ENCODE results near the gene PTCD1. TPM values are rescaled to one million over a fixed set of nuclear protein-coding genes. Genes with fewer than 3 reads are reported as not detected.

PTCD1 gene
- total and polyA plus RNA-seq, 4 donors = 2.8 to 6.8 (median 3.9) TPM

DNA sequence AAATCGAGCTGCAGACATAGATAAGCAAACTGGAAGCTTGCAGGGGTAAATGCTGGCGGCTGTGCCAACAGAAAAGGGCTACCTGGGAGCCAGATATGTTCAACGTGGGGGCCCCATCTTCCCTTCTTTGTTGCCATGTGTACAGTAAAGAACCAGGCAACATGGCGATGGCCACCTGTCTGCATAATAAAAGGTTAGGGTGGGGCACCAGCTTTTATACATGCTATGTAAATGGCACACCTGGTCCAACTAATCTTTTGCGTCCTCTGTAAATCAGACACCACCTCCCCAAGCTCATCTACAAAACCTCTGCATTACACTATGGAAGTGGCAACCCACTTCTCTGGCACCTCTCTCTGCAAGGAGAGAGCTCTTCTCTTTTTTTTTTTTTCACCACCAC, 16.0 kb downstream of the PTCD1 start:
- Histone ChIP-seq H3K9me3 (ENCODE audit: control insufficient read depth in 4 of 4, insufficient read depth in 3 of 4, low read length in 3 of 4) (no peaks in the 10 kb centered on the region), H3K4me1 (ENCODE audit: control insufficient read depth in 5 of 5, insufficient read depth in 5 of 5, low read length in 5 of 5) (no peaks in the 10 kb centered on the region), H3K4me3 (no peak overlapping the region), H3K9ac (ENCODE audit: insufficient read depth in 1 of 2, low read length in 2 of 2) (no peak overlapping the region), H3K27ac (ENCODE audit: low read depth in 1 of 2, low read length in 1 of 2) (no peak overlapping the region), H3K27me3 (ENCODE audit: control insufficient read depth in 3 of 3, insufficient read depth in 3 of 3, low read length in 2 of 3) (no peaks in the 10 kb centered on the region), H3K36me3 (ENCODE audit: control insufficient read depth in 4 of 4, insufficient read depth in 4 of 4, low read length in 4 of 4) (peaks cover 7 to 57% (median 31%) of the 10 kb centered on the region in 4 donors)
- WGBS, 2 donors = 85 to 91% methylated on average over 5 of the region's 5 CpGs
- DNase-seq = no peak
- ATAC-seq (ENCODE audit: insufficient read depth, low FRiP score) = no peak
- TF ChIP-seq, protein P1, sequence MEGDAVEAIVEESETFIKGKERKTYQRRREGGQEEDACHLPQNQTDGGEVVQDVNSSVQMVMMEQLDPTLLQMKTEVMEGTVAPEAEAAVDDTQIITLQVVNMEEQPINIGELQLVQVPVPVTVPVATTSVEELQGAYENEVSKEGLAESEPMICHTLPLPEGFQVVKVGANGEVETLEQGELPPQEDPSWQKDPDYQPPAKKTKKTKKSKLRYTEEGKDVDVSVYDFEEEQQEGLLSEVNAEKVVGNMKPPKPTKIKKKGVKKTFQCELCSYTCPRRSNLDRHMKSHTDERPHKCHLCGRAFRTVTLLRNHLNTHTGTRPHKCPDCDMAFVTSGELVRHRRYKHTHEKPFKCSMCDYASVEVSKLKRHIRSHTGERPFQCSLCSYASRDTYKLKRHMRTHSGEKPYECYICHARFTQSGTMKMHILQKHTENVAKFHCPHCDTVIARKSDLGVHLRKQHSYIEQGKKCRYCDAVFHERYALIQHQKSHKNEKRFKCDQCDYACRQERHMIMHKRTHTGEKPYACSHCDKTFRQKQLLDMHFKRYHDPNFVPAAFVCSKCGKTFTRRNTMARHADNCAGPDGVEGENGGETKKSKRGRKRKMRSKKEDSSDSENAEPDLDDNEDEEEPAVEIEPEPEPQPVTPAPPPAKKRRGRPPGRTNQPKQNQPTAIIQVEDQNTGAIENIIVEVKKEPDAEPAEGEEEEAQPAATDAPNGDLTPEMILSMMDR (IDR thresholded peaks at IDR 0.05; ENCODE audit: control extremely low read depth, extremely low read depth) = no peak

DNA sequence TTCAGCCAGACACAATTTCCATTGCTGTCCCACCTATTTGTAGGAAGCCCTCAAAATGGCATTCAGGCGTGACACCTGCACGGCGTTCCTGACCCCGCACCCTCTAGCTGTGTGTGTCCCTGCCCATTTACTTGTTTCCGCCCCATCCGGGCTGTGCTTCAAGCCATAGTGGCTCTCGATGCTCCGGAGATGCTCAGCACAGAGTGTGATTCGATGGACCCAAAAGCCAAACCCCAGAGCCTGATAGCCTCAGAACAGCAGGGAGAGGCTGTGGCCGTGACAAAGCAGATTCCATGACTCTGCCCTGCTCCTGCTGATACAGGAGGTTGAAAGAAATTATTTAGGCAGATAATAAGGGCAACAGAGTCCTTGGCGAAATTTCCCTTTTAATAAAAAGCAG, 16.4 kb downstream of the PTCD1 start:
- Histone ChIP-seq H3K27me3 (ENCODE audit: control insufficient read depth in 3 of 3, insufficient read depth in 3 of 3, low read length in 2 of 3) (no peaks in the 10 kb centered on the region), H3K9me3 (ENCODE audit: control insufficient read depth in 4 of 4, insufficient read depth in 3 of 4, low read length in 3 of 4) (no peaks in the 10 kb centered on the region), H3K36me3 (ENCODE audit: control insufficient read depth in 4 of 4, insufficient read depth in 4 of 4, low read length in 4 of 4) (peaks cover 12 to 61% (median 35%) of the 10 kb centered on the region in 4 donors), H3K4me1 (ENCODE audit: control insufficient read depth in 5 of 5, insufficient read depth in 5 of 5, low read length in 5 of 5) (no peaks in the 10 kb centered on the region), H3K9ac (ENCODE audit: insufficient read depth in 1 of 2, low read length in 2 of 2) (no peak overlapping the region), H3K27ac (ENCODE audit: low read depth in 1 of 2, low read length in 1 of 2) (no peak overlapping the region), H3K4me3 (no peak overlapping the region)
- ATAC-seq (ENCODE audit: insufficient read depth, low FRiP score) = no peak
- no peak for DNase-seq
- 92 to 95% methylated on average over 11 of the region's 11 CpGs for WGBS, 2 donors
- TF ChIP-seq, protein P1 (IDR thresholded peaks at IDR 0.05; ENCODE audit: control extremely low read depth, extremely low read depth) = no peak

DNA sequence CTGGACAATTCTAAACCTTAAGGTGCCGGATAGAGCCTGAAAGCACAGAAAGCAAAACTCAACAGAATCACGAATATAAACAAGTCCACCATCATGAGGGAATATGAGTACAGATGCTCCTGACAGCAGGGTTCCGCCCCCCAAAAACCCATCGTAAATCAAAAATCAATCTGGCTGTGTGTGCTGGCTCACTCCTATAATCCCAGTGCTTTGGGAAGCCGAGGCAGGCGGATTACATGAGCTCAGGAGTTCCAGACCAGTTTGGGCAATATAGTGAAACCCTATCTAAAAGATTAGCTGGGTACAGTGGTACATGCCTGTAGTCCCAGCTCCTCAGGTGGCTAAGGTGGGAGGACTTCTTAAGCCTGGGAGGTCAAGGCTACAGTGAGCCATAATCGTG, 17.6 kb downstream of the PTCD1 start:
- Histone ChIP-seq H3K9ac (ENCODE audit: insufficient read depth in 1 of 2, low read length in 2 of 2) (no peak overlapping the region), H3K4me1 (ENCODE audit: control insufficient read depth in 5 of 5, insufficient read depth in 5 of 5, low read length in 5 of 5) (no peaks in the 10 kb centered on the region), H3K27ac (ENCODE audit: low read depth in 1 of 2, low read length in 1 of 2) (no peak overlapping the region), H3K36me3 (ENCODE audit: control insufficient read depth in 4 of 4, insufficient read depth in 4 of 4, low read length in 4 of 4) (peaks cover 17 to 64% (median 39%) of the 10 kb centered on the region in 4 donors), H3K4me3 (no peak overlapping the region), H3K27me3 (ENCODE audit: control insufficient read depth in 3 of 3, insufficient read depth in 3 of 3, low read length in 2 of 3) (no peaks in the 10 kb centered on the region), H3K9me3 (ENCODE audit: control insufficient read depth in 4 of 4, insufficient read depth in 3 of 4, low read length in 3 of 4) (no peaks in the 10 kb centered on the region)
- TF ChIP-seq, protein P1 (IDR thresholded peaks at IDR 0.05; ENCODE audit: control extremely low read depth, extremely low read depth) = no peak
- DNase-seq (no peak), ATAC-seq (ENCODE audit: insufficient read depth, low FRiP score) (no peak)
- 92 to 93% methylated on average over 7 of the region's 7 CpGs for WGBS, 2 donors

DNA sequence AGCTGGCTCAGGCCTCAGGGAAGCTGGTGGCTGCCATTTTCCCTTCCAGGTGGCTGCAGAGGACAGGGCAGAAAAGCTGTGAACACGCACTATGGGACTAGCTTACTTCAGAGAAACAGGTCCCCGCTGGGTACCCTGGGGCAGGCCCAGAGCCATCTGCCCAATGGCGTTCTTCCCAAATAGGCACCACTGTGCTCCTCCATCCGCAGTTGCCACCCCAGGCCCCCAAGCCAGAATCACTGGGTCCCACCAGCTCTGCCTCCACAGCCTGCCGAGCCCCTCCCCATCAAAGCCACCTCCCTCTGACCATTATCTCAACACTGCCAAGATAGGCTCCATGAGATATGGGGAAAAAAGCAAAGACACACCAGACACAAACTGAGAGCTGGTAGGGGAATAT, 18.4 kb downstream of the PTCD1 start:
- TF ChIP-seq, protein P1 (IDR thresholded peaks at IDR 0.05; ENCODE audit: control extremely low read depth, extremely low read depth) = no peak
- WGBS, 2 donors = 93 to 98% methylated on average over 5 of the region's 5 CpGs
- Histone ChIP-seq H3K4me1 (ENCODE audit: control insufficient read depth in 5 of 5, insufficient read depth in 5 of 5, low read length in 5 of 5) (no peaks in the 10 kb centered on the region), H3K27ac (ENCODE audit: low read depth in 1 of 2, low read length in 1 of 2) (no peak overlapping the region), H3K9ac (ENCODE audit: insufficient read depth in 1 of 2, low read length in 2 of 2) (no peak overlapping the region), H3K27me3 (ENCODE audit: control insufficient read depth in 3 of 3, insufficient read depth in 3 of 3, low read length in 2 of 3) (no peaks in the 10 kb centered on the region), H3K4me3 (no peak overlapping the region), H3K36me3 (ENCODE audit: control insufficient read depth in 4 of 4, insufficient read depth in 4 of 4, low read length in 4 of 4) (peaks cover 19 to 63% (median 40%) of the 10 kb centered on the region in 4 donors), H3K9me3 (ENCODE audit: control insufficient read depth in 4 of 4, insufficient read depth in 3 of 4, low read length in 3 of 4) (no peaks in the 10 kb centered on the region)
- DNase-seq = no peak
- ATAC-seq (ENCODE audit: insufficient read depth, low FRiP score) = no peak

Data from lung (tissue), 12 donors.